RWPE2 (cell line): ENCODE data around the gene GFER.

ENCODE experiments used
- ATAC-seq: fragments of 200-7000 bp; cut with Tn5 transposase; 3 replicates; pipeline ENCODE4 v1.9.1; 2021; ENCODE audit warnings: low read depth
- DNase-seq: peaks from one replicate; pipeline ENCODE4 v3.0.0-alpha.2; 2020; ENCODE audit warnings: low spot score
- H3K27ac ChIP-seq: fragments of 450-650 bp; 2 replicates; pipeline ENCODE4 v1.5.1; 2017; ENCODE audit warnings: mild to moderate bottlenecking; ENCODE audit not compliant: poor library complexity, severe bottlenecking
- H3K27me3 ChIP-seq: fragments of 250-450 bp; sonication (Bioruptor Pico); 2 replicates; pipeline ENCODE4 v1.5.1; 2021; ENCODE audit warnings: mild to moderate bottlenecking, moderate library complexity; ENCODE audit not compliant: insufficient read depth, poor library complexity, severe bottlenecking
- H3K36me3 ChIP-seq: fragments of 250-450 bp; sonication (Bioruptor Pico); 2 replicates; pipeline ENCODE4 v1.5.1; 2020; ENCODE audit warnings: low read depth, mild to moderate bottlenecking, moderate library complexity
- H3K4me1 ChIP-seq: fragments of 250-450 bp; sonication (Bioruptor Pico); 2 replicates; pipeline ENCODE4 v1.5.1; 2021; ENCODE audit warnings: mild to moderate bottlenecking, moderate library complexity; ENCODE audit not compliant: insufficient read depth, poor library complexity, severe bottlenecking
- H3K4me3 ChIP-seq: fragments of 250-450 bp; sonication (Bioruptor Pico); 2 replicates; pipeline ENCODE4 v1.5.1; 2021; ENCODE audit warnings: mild to moderate bottlenecking, moderate library complexity; ENCODE audit not compliant: severe bottlenecking
- H3K9me3 ChIP-seq: fragments of 250-450 bp; sonication (Bioruptor Pico); 2 replicates; pipeline ENCODE4 v1.5.1; 2021; ENCODE audit warnings: mild to moderate bottlenecking, moderate library complexity; ENCODE audit not compliant: severe bottlenecking
- TF ChIP-seq, protein P1 (sequence below): fragments of 450-650 bp; IDR thresholded peaks from one replicate; pipeline ENCODE4 v1.5.1; 2017; ENCODE audit warnings: mild to moderate bottlenecking, moderate library complexity; ENCODE audit not compliant: poor library complexity, severe bottlenecking

The GFER gene

GRCh38 chr16:1980770-1981087 is 3.3 kb upstream of the GFER start:
- Histone ChIP-seq H3K27me3 (no peaks in the 10 kb centered on the region), H3K36me3 (peaks cover 29% of the 10 kb centered on the region), H3K4me1 (peaks cover 5% of the 10 kb centered on the region), H3K4me3 (no peak overlapping the region), H3K27ac (no peak overlapping the region), H3K9me3 (no peaks in the 10 kb centered on the region)
- no peak for ATAC-seq
- DNase-seq = no peak
- TF ChIP-seq, protein P1, sequence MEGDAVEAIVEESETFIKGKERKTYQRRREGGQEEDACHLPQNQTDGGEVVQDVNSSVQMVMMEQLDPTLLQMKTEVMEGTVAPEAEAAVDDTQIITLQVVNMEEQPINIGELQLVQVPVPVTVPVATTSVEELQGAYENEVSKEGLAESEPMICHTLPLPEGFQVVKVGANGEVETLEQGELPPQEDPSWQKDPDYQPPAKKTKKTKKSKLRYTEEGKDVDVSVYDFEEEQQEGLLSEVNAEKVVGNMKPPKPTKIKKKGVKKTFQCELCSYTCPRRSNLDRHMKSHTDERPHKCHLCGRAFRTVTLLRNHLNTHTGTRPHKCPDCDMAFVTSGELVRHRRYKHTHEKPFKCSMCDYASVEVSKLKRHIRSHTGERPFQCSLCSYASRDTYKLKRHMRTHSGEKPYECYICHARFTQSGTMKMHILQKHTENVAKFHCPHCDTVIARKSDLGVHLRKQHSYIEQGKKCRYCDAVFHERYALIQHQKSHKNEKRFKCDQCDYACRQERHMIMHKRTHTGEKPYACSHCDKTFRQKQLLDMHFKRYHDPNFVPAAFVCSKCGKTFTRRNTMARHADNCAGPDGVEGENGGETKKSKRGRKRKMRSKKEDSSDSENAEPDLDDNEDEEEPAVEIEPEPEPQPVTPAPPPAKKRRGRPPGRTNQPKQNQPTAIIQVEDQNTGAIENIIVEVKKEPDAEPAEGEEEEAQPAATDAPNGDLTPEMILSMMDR = no peak

DNA sequence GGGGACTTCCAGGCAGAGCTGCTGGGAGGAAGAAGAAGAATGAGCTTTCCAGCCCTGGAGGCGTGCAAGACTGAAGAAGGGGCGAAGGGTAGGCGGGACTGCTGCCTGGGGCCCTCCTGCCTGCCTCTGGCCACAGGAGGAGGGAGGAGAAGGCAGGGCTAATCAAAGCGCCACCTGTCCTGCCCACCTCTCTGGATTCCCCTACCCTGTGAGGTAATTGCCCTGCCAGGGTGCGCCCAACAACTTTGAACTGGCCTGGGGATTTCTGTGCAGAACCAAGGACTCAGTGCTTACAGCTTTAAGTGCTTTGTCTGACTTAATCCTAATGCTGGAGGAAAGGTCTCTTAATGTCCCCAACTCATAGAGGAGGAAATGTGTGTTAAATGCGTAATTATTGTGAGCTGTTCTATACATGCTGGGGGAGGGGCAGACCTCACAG is 2.6 kb upstream of the GFER start, which contains the start of gene NOXO1:
TSS of gene NOXO1 (minus strand) at position 72 of the 439 bp plus-strand sequence. CDS start 290 bp downstream, outside the sequence.
- peaks cover 29% of the 10 kb centered on the region for H3K36me3 ChIP-seq
- H3K4me3 ChIP-seq = peak within 1 kb of the TSS; percentile 41
- peaks cover 5% of the 10 kb centered on the region for H3K4me1 ChIP-seq
- DNase-seq (no peak), ATAC-seq (no peak)
- TF ChIP-seq, protein P1 = no peak
- no peaks in the 10 kb centered on the region for H3K27me3 ChIP-seq
- H3K27ac ChIP-seq = no peak within 1 kb of the TSS
- H3K9me3 ChIP-seq = no peaks in the 10 kb centered on the region

DNA sequence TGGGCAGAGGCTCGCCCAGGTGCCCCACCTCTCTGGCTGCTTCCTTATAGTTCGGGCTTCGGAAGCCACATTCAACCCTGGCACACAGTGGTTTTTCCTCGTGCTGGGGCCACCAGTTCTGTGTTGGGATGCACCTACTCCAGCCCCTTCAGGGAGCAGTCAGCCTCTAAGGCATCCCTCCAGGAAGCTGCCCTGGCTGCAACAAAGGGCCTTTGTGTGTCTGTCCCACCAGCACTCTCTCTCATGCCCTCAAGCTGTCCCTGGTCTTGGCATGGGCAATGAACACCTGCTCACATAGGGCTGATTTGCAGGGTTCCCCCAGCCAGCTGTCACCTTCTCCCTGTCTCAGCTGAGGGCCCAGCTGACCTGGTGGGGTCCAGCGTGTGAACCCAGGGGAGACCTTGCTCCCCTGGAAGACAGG is 2.0 kb upstream of the GFER start:
- H3K9me3 ChIP-seq = no peaks in the 10 kb centered on the region
- peaks cover 30% of the 10 kb centered on the region for H3K36me3 ChIP-seq
- DNase-seq = no peak
- ATAC-seq = no peak
- H3K4me1 ChIP-seq = peaks cover 5% of the 10 kb centered on the region
- no peak overlapping the region for H3K27ac ChIP-seq
- TF ChIP-seq, protein P1 = no peak
- H3K27me3 ChIP-seq = no peaks in the 10 kb centered on the region
- H3K4me3 ChIP-seq = no peak overlapping the region

- peaks cover 5% of the 10 kb centered on the region for H3K4me1 ChIP-seq
- TF ChIP-seq, protein P1 = no peak
- DNase-seq (no peak), ATAC-seq (no peak)
- no peaks in the 10 kb centered on the region for H3K9me3 ChIP-seq
- H3K27ac ChIP-seq = no peak overlapping the region
- peak overlapping the region; percentile 70 for H3K4me3 ChIP-seq
- peaks cover 28% of the 10 kb centered on the region for H3K36me3 ChIP-seq
- H3K27me3 ChIP-seq = no peaks in the 10 kb centered on the region
Observed at GRCh38 chr16:1982991-1983543, 926 bp upstream of the GFER start.
